ENCODE results near the gene SCN5A.

DNA sequence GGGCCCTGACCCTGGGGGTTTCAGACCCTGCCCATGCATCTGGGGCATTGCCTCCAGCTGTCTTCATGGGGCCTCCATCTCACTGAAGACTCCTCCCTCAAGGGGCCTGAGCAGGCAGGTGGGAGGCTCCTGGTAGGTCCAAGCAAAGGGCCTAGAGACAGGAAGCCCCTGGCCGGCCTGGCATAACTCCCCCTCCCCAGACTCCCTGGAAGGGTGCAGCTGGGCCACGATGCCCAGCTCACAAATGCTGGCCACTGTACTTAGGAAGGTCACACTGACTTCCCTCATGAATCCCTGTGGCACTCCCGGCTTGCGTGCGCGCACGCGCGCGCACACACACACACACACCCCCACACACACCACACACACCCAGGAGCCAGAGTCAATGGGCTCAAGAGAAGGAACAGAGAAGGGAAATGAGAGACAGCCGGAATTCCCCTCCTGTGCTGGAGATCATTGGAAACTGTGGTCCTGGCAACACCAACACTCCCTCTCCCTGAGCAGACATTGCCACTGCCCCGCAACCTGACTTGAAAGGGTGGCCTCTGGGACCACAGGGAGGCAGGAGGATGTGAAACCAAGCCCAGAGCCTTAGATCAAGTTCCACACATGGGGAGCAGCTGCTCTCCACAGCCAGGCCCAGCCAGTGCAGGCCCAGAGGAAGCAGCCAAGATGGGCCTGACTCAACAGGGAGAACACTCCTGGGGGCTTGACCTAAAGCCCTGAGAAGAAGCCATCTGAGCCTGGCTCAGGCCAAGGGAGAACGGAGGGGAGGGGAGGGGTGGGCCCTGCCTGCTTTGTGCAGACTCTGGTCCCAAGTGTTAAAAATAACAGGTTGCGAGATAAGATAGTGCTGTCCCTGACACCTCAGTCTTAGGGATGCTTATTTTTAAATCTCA, 69.7 kb downstream of the SCN5A start:
- TF ChIP-seq, protein P1, sequence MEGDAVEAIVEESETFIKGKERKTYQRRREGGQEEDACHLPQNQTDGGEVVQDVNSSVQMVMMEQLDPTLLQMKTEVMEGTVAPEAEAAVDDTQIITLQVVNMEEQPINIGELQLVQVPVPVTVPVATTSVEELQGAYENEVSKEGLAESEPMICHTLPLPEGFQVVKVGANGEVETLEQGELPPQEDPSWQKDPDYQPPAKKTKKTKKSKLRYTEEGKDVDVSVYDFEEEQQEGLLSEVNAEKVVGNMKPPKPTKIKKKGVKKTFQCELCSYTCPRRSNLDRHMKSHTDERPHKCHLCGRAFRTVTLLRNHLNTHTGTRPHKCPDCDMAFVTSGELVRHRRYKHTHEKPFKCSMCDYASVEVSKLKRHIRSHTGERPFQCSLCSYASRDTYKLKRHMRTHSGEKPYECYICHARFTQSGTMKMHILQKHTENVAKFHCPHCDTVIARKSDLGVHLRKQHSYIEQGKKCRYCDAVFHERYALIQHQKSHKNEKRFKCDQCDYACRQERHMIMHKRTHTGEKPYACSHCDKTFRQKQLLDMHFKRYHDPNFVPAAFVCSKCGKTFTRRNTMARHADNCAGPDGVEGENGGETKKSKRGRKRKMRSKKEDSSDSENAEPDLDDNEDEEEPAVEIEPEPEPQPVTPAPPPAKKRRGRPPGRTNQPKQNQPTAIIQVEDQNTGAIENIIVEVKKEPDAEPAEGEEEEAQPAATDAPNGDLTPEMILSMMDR (optimal IDR thresholded peaks at IDR 0.05 in 1 of 3, IDR thresholded peaks at IDR 0.05 in 1 of 3, conservative IDR thresholded peaks at IDR 0.05 in 1 of 3; ENCODE audit: extremely low read depth in 1 of 3, insufficient read depth in 2 of 3, low read length in 3 of 3) = no peak
- no peak for TF ChIP-seq EZH2 (IDR thresholded peaks at IDR 0.05; ENCODE audit: low read length)
